H9 (cell line): Measurements from ENCODE around the gene PNLIP. TPM values are rescaled to one million over a fixed set of nuclear protein-coding genes. Genes with fewer than 3 reads are reported as not detected.

ENCODE experiments used
- DNase-seq: peaks from one replicate; pipeline ENCODE4 v3.0.0-alpha.2; 2017
- H2AFZ ChIP-seq: one replicate; pipeline ENCODE4 v1.6.1; 2013; ENCODE audit warnings: mild to moderate bottlenecking, low read length, control low read depth, moderate library complexity
- H2AK5ac ChIP-seq: 2 replicates; pipeline ENCODE4 v1.6.1; 2013; ENCODE audit warnings: low read length, control low read depth, mixed read lengths; ENCODE audit not compliant: insufficient read length
- H2BK120ac ChIP-seq: one replicate; pipeline ENCODE4 v1.6.1; 2013; ENCODE audit warnings: low read depth, mild to moderate bottlenecking, low read length, control low read depth, inconsistent platforms; ENCODE audit not compliant: poor library complexity, severe bottlenecking
- H2BK12ac ChIP-seq: 2 replicates; pipeline ENCODE4 v1.6.1; 2013; ENCODE audit warnings: low read length, control low read depth, mixed read lengths, low read depth; ENCODE audit not compliant: insufficient read length
- H2BK15ac ChIP-seq: 2 replicates; pipeline ENCODE4 v1.6.1; 2013; ENCODE audit warnings: low read depth, low read length, control low read depth
- H2BK20ac ChIP-seq: one replicate; pipeline ENCODE4 v1.6.1; 2013; ENCODE audit warnings: low read depth, mild to moderate bottlenecking, low read length, control low read depth, inconsistent platforms; ENCODE audit not compliant: poor library complexity, severe bottlenecking
- H2BK5ac ChIP-seq: 2 replicates; pipeline ENCODE4 v1.6.1; 2013; ENCODE audit warnings: low read length, control low read depth, mixed read lengths; ENCODE audit not compliant: insufficient read length
- H3K14ac ChIP-seq: 2 replicates; pipeline ENCODE4 v1.6.1; 2013; ENCODE audit warnings: low read length, control low read depth; ENCODE audit not compliant: insufficient read depth
- H3K18ac ChIP-seq: 2 replicates; pipeline ENCODE4 v1.6.1; 2013; ENCODE audit warnings: low read depth, mild to moderate bottlenecking, mixed read lengths, low read length, control low read depth; ENCODE audit not compliant: insufficient read length
- H3K23ac ChIP-seq: 2 replicates; pipeline ENCODE4 v1.6.1; 2013; ENCODE audit warnings: low read length, control low read depth, mixed read lengths, low read depth; ENCODE audit not compliant: insufficient read length
- H3K23me2 ChIP-seq: 2 replicates; pipeline ENCODE4 v1.6.1; 2013; ENCODE audit warnings: low read depth, mild to moderate bottlenecking, mixed read lengths, low read length, control low read depth; ENCODE audit not compliant: insufficient read length, poor library complexity, severe bottlenecking
- H3K27ac ChIP-seq: 2 replicates; pipeline ENCODE4 v1.5.1; 2013; ENCODE audit warnings: low read length, control low read depth, mixed read lengths, low read depth; ENCODE audit not compliant: insufficient read length
- H3K27me3 ChIP-seq: 2 replicates; pipeline ENCODE4 v1.6.1; 2013; ENCODE audit warnings: low read length, control low read depth, inconsistent platforms; ENCODE audit not compliant: insufficient read depth
- H3K4ac ChIP-seq: 2 replicates; pipeline ENCODE4 v1.6.1; 2013; ENCODE audit warnings: low read depth, mild to moderate bottlenecking, control low read depth, inconsistent platforms, low read length, moderate library complexity
- H3K4me1 ChIP-seq: 2 replicates; pipeline ENCODE4 v1.6.1; 2013; ENCODE audit warnings: low read length, control low read depth, inconsistent platforms; ENCODE audit not compliant: insufficient read depth
- H3K4me2 ChIP-seq: 2 replicates; pipeline ENCODE4 v1.6.1; 2013; ENCODE audit warnings: low read length, control low read depth, mixed read lengths; ENCODE audit not compliant: insufficient read length, insufficient read depth
- H3K56ac ChIP-seq: 2 replicates; pipeline ENCODE4 v1.6.1; 2013; ENCODE audit warnings: low read depth, mild to moderate bottlenecking, mixed read lengths, low read length, control low read depth; ENCODE audit not compliant: insufficient read length
- H3K79me1 ChIP-seq: 2 replicates; pipeline ENCODE4 v1.6.1; 2013; ENCODE audit warnings: low read depth, mild to moderate bottlenecking, moderate library complexity, low read length, control low read depth, inconsistent platforms; ENCODE audit not compliant: insufficient read depth, poor library complexity, severe bottlenecking
- H3K79me2 ChIP-seq: 2 replicates; pipeline ENCODE4 v1.6.1; 2013; ENCODE audit warnings: low read length, control low read depth, inconsistent platforms; ENCODE audit not compliant: insufficient read depth
- H3K9ac ChIP-seq: 2 replicates; pipeline ENCODE4 v1.6.1; 2013; ENCODE audit warnings: low read length, control low read depth, mixed read lengths; ENCODE audit not compliant: insufficient read length; ENCODE audit errors: extremely low read depth
- H3K9me3 ChIP-seq: one replicate; pipeline ENCODE4 v1.6.1; 2013; ENCODE audit warnings: low read depth, low read length, inconsistent platforms; ENCODE audit not compliant: control insufficient read depth
- H3T11ph ChIP-seq: one replicate; pipeline ENCODE4 v1.6.1; 2013; ENCODE audit warnings: mild to moderate bottlenecking, low read length, control low read depth, inconsistent platforms
- H4K20me1 ChIP-seq: one replicate; pipeline ENCODE4 v1.6.1; 2013; ENCODE audit not compliant: control insufficient read depth, insufficient read length, insufficient read depth
- H4K5ac ChIP-seq: 2 replicates; pipeline ENCODE4 v1.6.1; 2013; ENCODE audit warnings: low read depth, mild to moderate bottlenecking, mixed read lengths, low read length, control low read depth; ENCODE audit not compliant: insufficient read length
- H4K8ac ChIP-seq: replicated peaks from 2 replicates; pipeline ENCODE4 v1.6.1; 2013; ENCODE audit warnings: low read length, control low read depth, mixed read lengths, low read depth; ENCODE audit not compliant: insufficient read length
- H4K91ac ChIP-seq: 2 replicates; pipeline ENCODE4 v1.6.1; 2013; ENCODE audit warnings: low read depth, mild to moderate bottlenecking, moderate library complexity, mixed read lengths, low read length, control low read depth; ENCODE audit not compliant: insufficient read length
- H3K27ac Mint-ChIP-seq, 3 experiments: 2 replicates in 2 of 3; 3 replicates in 1 of 3; pipeline ENCODE4 v1.8.0; 2020 to 2021; ENCODE audit warnings: mixed read lengths in 3 of 3, mild to moderate bottlenecking in 1 of 3, moderate library complexity in 1 of 3
- H3K27me3 Mint-ChIP-seq: 2 replicates; pipeline ENCODE4 v1.8.0; 2021; ENCODE audit warnings: low read depth, mild to moderate bottlenecking, moderate library complexity, mixed read lengths
- H3K36me3 Mint-ChIP-seq, 3 experiments: 2 replicates in 2 of 3; 3 replicates in 1 of 3; pipeline ENCODE4 v1.8.0; 2020 to 2021; ENCODE audit warnings: low read depth in 3 of 3, mixed read lengths in 3 of 3; ENCODE audit not compliant: insufficient read depth in 1 of 3
- H3K4me1 Mint-ChIP-seq, 2 experiments: 2 replicates each; pipeline ENCODE4 v1.8.0; 2020; ENCODE audit warnings: mixed read lengths in 2 of 2
- H3K4me3 Mint-ChIP-seq, 2 experiments: 2 replicates in 1 of 2; 3 replicates in 1 of 2; pipeline ENCODE4 v1.8.0; 2020 to 2021; ENCODE audit warnings: mild to moderate bottlenecking in 2 of 2, mixed read lengths in 2 of 2, moderate library complexity in 1 of 2
- H3K9me3 Mint-ChIP-seq, 2 experiments: 2 replicates in 1 of 2; 3 replicates in 1 of 2; pipeline ENCODE4 v1.8.0; 2020; ENCODE audit warnings: mild to moderate bottlenecking in 2 of 2, mixed read lengths in 2 of 2, moderate library complexity in 1 of 2
- WGBS: extraction: QIAGEN DNeasy Blood & Tissue Kit; methylation state at CpG from one replicate; pipeline ENCODE4 v1.1.7; 2013; ENCODE audit warnings: missing lambda C conversion rate, low lambda C conversion rate, mixed read lengths; ENCODE audit not compliant: insufficient read length; ENCODE audit errors: extremely low coverage; 5-methylcytosine and 5-hydroxymethylcytosine counted together
- total RNA-seq: library from RNA; stranded (reverse); gene quantifications from 2 replicates; pipeline ENCODE4 v1.2.1, GENCODE V29; 2021
- TF ChIP-seq, protein P1 (sequence below): fragments of 200-600 bp; sonication (generic); conservative IDR thresholded peaks from 3 replicates; pipeline ENCODE4 v1.8.0; 2021; ENCODE audit warnings: antibody characterized with exemption, mild to moderate bottlenecking

The PNLIP gene
- total RNA-seq, 1 experiment from 2014 or later: not detected

DNA sequence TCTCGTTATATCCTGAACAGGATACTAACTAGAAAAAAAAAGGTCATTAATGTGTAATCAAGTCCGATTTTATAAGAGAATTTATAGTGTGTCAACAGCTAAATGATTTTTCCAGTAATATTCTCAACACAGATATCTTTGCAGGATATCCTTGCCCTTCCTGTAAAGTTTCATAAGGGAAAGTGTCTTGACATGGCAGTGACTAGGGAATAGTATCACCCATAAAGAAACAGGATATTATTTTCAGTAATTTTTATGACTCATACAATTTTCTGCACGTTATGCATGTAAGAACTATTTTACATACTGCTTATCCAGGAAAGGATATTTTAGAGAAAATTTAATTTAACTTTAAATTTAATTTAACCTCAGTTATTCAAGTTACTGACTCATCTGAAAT, 19.5 kb upstream of the PNLIP start:
- WGBS: no CpG with 5 or more reads among the region's 3 CpGs
- Mint-ChIP-seq H3K27ac (no peak overlapping the region), H3K27me3 (no peaks in the 10 kb centered on the region), H3K9me3 (peaks cover 2 to 3% of the 10 kb centered on the region in 2 experiments; a peak in 2 of 5 replicates), H3K36me3 (peaks cover 0 to 4% (median 0%) of the 10 kb centered on the region in 3 experiments; a peak in 3 of 7 replicates), H3K4me1 (peaks cover 2 to 4% of the 10 kb centered on the region in 2 experiments; a peak in 3 of 4 replicates), H3K4me3 (no peak overlapping the region)
- Histone ChIP-seq H2BK5ac (no peak overlapping the region), H2BK120ac (no peak overlapping the region), H2BK12ac (no peak overlapping the region), H3K79me1 (no peaks in the 10 kb centered on the region), H3K9me3 (no peaks in the 10 kb centered on the region), H3K27me3 (no peaks in the 10 kb centered on the region), H3K79me2 (no peaks in the 10 kb centered on the region), H3K56ac (no peak overlapping the region), H2AFZ (no peak overlapping the region), H2BK20ac (no peak overlapping the region), H4K8ac (no peak overlapping the region), H3K4me1 (no peaks in the 10 kb centered on the region), H3K27ac (no peak overlapping the region), H3K14ac (no peak overlapping the region), H3K4ac (no peak overlapping the region), H3K18ac (no peak overlapping the region), H4K5ac (no peak overlapping the region), H2BK15ac (no peak overlapping the region), H3K23ac (no peak overlapping the region), H3K4me2 (no peak overlapping the region), H4K20me1 (no peaks in the 10 kb centered on the region), H2AK5ac (no peak overlapping the region), H4K91ac (no peak overlapping the region), H3K23me2 (no peaks in the 10 kb centered on the region), H3K9ac (no peak overlapping the region), H3T11ph (no peak overlapping the region)
- DNase-seq: no peak
- TF ChIP-seq, protein P1, sequence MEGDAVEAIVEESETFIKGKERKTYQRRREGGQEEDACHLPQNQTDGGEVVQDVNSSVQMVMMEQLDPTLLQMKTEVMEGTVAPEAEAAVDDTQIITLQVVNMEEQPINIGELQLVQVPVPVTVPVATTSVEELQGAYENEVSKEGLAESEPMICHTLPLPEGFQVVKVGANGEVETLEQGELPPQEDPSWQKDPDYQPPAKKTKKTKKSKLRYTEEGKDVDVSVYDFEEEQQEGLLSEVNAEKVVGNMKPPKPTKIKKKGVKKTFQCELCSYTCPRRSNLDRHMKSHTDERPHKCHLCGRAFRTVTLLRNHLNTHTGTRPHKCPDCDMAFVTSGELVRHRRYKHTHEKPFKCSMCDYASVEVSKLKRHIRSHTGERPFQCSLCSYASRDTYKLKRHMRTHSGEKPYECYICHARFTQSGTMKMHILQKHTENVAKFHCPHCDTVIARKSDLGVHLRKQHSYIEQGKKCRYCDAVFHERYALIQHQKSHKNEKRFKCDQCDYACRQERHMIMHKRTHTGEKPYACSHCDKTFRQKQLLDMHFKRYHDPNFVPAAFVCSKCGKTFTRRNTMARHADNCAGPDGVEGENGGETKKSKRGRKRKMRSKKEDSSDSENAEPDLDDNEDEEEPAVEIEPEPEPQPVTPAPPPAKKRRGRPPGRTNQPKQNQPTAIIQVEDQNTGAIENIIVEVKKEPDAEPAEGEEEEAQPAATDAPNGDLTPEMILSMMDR: no peak
